Stomach (tissue), 4 donors: ENCODE results near the gene CCDC192.

Experiments
- POLR2A ChIP-seq, 4 donors: fragments of 450-650 bp; IDR thresholded peaks; one replicate each; pipeline ENCODE4 v1.6.1; 2016; ENCODE audit warnings: antibody characterized with exemption in 4 of 4, control low read depth in 2 of 4, mild to moderate bottlenecking in 1 of 4, moderate library complexity in 1 of 4
- POLR2AphosphoS5 ChIP-seq, 3 donors: sonication (generic); formaldehyde crosslinking; IDR thresholded peaks; one replicate each; pipeline ENCODE4 v1.6.1; 2016; ENCODE audit warnings: antibody characterized with exemption in 3 of 3
- TF ChIP-seq, protein P1 (sequence below), 7 experiments: fragments of 450-650 bp in 4 of 7; fragments of 200-600 bp in 3 of 7; sonication (generic) in 3 of 7; IDR thresholded peaks; one replicate each; pipeline ENCODE4 v1.5.1; 2016 to 2019; ENCODE audit warnings: antibody characterized with exemption in 7 of 7, control low read depth in 2 of 7, mild to moderate bottlenecking in 1 of 7

- TF ChIP-seq, protein P1, sequence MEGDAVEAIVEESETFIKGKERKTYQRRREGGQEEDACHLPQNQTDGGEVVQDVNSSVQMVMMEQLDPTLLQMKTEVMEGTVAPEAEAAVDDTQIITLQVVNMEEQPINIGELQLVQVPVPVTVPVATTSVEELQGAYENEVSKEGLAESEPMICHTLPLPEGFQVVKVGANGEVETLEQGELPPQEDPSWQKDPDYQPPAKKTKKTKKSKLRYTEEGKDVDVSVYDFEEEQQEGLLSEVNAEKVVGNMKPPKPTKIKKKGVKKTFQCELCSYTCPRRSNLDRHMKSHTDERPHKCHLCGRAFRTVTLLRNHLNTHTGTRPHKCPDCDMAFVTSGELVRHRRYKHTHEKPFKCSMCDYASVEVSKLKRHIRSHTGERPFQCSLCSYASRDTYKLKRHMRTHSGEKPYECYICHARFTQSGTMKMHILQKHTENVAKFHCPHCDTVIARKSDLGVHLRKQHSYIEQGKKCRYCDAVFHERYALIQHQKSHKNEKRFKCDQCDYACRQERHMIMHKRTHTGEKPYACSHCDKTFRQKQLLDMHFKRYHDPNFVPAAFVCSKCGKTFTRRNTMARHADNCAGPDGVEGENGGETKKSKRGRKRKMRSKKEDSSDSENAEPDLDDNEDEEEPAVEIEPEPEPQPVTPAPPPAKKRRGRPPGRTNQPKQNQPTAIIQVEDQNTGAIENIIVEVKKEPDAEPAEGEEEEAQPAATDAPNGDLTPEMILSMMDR (IDR thresholded peaks at IDR 0.05) = no peak
- TF ChIP-seq POLR2A (IDR thresholded peaks at IDR 0.05) = no peak
- no peak for TF ChIP-seq POLR2AphosphoS5 (IDR thresholded peaks at IDR 0.05)
Observed at GRCh38 chr5:127805448-127805847, 102.3 kb downstream of the CCDC192 start.
